Activated CD8-positive, alpha-beta memory T cell treated with anti-CD3 and anti-CD28 coated beads, Interleukin-2, amount 50 U/mL, for 1 hour (primary cell): ENCODE data around the gene ACAD9.
"Not testable (repeated sequence)": the region's sequence is repeated elsewhere in the genome, so short reads cannot be mapped to it uniquely, and the experiment has no call there.

Experiments used
- DNase-seq: peaks from one replicate; pipeline ENCODE4 v3.0.0-alpha.2; 2020; ENCODE audit errors: extremely low read depth

Gene ACAD9

DNA sequence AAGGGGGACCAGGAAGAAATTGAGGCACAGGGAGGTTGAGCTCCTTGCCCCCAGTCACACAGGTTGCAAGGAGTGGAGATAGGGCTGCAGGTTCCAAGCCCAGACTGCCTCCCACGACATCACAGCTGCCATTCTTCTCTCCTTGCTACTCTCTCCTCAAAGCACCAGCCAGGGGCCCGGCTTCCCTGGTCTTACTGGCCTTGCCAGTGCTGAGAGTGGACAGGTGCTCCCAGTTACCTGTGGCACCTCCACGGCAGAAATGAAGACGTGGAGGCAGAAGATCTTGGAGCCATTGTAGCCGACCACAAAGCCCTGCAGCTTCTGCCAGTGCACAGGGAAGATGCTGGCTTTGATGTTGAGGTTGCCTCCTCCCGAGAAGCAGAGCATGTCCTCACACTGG lies 17.9 kb upstream of the ACAD9 start:
- no peak for DNase-seq

DNA sequence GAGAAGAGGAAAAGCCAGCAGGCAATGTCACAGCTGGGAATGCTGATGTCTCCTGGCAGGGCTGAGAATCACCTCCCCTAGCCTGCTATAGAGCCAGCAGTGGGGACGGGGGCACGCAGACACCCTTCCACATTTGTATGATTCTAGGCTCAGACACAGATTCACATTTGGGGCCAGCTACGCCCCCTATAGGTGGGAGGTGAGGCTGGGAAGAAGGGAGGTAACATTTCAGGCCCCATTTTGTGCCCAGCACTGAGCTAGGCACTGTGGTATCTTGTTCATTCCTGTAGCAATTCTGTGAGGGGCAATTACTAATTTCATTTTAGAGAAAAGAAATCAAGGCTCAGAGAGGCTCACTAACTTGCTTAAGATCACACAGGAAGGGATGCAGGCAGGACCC lies 15.9 kb upstream of the ACAD9 start:
- DNase-seq = no peak

DNA sequence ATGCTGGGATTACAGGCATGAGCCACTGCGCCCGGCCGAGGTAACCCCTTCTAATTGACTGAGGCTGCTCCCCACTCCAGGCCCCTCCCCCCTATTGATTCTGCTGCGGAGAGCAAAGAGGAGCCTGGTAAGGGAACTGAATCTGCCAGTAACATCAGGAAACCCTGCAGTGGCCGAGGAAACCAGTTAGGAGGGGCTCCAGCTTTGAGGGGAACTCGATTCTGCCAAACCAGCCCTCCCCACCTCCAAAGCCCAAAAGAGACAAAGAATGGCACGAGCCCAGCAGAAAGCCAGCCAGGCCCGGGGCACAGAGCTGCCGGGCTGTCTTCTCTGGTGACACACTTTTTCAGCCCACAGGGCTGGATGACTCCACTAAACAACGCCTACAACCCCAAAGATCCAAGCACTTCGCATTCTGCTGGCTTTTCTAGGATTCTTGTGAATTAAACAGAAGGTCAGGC lies 15.0 kb upstream of the ACAD9 start:
- DNase-seq = no peak

DNA sequence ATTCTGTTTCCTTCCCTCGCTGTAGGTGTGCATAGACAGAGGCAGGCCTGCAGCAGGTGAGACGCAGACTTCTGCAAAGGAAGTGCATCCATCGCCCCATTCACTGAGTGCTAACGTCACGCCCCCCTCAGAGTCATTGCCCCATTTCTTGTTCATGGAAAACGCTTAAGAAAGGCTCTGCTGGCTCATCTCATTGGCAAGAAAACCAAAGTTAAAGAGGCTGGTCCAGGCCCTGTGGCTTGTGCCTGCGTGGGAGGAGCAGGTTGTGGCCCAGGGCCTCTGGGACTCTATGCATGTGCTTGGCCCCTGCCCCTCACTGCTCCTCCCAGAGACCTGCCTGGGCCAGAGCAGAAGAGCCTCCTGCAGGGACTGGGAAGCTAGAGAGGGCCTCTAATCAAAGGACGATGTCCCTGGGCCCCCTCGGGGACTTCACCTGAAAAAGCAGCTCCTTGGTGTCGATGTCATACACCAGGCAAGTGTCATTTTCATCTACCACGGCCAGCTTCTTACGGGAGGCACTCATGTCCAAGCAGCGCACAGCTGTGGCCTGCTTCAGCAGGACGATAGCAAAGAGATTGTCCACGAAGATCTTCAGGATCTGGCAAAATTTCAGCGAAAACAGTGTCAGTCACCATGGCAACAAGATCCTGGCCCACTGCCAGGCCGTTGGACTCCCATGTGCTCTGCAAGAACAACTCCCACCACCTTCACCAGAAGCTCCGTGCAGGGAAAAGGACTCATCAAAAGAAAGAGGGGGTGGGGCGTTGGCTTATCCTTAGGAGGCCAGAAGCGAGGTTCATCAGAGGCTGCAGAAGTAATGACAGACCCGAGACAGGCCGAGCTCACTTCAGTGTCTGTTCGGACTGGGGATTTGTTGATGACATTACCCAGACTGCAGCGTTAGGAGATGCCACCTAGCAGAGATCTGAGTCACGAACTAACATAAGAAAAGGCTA lies 14.3 kb upstream of the ACAD9 start:
- not testable (repeated sequence) for DNase-seq

DNA sequence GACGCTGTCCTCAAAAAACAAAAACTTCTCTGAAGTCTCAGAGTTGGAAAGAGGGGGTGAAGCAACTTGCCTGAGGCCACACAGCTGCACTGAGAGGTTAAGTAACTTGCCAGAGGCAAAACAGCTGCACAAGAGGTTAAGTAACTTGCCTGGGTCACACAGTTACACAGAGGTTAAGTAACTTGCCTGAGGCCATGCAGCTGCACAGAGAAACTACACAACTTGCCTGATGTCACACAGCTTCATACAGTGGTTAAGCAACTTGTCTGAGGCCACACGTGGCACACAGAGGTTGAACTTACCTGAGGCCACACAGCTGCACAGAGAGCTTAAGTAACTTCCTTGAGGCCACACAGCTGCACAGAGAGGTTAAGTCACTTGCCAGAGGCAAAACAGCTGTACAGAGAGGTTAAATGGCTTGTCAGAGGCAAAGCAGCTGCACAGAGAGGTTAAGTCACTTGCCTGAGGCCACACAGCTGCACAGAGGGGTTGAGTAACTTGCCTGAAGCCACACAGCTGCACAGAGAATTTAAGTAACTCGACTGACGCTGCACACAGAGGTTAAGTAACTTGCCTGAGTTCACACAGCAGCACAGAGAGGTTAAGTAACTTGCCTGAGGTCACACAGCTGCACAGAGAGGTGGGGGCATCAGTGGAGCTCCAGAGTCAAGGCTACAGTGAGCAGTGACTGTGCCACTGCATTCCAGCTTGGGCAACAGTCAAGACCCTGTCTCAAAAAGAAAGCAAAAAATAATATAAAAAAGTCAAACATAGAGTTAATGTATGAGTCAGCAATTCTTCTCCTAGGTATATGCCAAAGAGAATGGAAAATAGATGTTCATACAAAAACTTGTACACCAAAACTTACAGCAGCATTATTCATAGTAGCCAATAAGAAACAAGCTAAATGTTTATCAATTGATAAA lies 12.0 kb upstream of the ACAD9 start:
- no peak for DNase-seq

DNA sequence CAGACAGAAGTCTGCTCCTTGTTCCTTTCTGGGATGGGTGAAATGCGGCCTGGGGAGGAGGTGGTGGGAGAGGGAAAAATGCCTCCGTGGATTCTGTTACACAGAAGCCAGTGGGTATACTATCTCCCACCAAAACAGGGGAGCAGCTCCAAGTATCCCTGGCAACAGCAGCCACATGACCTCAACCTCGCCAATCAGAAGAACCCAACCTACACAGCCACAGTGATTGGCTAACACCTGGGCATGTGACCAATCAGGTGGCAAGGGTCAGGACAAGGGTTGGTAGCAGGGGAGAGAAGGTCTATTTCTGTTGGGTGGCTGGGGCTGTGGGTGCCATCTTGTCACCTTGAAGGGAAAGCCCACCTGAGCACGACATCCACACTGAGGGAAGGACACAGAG lies 9.1 kb upstream of the ACAD9 start:
- no peak for DNase-seq

DNA sequence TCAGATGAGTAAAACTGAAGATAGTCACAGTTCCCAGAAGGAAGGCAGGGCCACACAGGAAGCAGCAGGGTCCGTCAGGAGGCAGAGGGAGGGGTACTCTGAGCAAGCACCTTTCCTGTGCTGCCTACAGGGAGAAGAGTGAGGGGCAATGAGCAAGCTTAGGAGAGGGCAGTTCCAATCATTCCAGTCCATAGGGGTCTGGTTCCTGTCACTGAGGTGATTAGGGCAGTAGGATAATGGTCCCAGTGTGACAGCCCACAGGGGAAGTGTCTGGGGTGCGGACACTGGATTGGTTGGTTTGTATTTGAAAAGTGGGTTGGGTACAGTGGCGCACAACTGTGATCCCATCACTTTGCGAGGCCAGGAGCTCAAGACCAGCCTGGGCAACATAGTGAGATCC lies 7.1 kb upstream of the ACAD9 start:
- no peak for DNase-seq

DNA sequence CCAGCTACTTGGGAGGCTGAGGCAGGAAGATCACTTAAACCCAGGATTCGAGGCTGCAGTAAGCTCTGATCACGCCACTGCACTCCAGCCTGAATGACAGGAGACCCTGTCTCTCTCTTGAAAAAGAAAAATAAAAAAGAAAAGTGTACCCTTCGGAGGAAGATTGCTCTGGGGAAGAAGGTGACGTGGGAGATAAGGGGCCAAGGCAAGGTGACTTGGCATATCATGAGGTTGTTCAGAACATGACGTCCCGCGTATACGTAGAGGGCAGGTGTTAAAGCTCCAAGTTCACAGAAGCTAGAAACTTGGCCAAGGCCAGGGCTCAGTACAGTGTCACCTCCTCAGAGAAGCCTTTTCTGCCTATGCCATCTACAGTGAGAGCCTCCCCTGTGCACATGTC lies 6.7 kb upstream of the ACAD9 start:
- no peak for DNase-seq

DNA sequence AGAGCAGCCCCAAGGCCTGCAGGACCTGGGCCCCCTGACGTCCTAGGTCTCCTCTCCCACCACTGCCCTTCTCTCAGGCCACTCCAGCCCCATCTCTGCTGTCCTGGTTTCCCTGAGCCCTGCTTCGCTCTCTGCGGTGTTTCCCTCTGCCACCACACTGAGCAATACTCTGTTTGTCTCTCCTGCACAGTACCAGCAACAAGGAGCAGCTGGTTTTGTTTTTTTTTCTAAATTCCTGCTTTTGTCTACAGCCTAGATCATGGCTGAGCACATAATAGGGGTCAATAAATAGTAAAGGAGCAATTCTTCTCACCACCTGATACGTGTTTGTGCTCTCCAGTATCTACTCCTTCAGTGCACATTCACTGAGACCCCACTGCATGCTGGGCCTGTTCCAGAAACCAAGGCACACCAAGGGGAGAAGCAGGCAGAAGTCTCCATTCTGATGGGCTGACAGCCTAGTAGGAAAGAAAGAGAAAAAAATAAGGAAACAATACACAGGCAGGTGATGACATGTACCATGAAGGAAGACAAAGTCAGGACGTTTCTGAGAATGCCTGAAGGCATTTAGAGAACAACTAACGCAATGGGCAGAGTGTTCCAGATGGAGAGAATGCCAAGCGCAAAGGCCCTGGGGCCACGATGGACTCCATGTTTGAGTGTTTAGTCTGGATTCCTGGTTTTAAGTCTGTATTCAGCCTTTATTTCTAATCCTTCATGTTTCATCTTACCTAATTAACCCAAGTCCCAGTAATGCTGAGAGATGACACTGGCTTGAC lies 6.0 kb upstream of the ACAD9 start:
- no peak for DNase-seq

DNA sequence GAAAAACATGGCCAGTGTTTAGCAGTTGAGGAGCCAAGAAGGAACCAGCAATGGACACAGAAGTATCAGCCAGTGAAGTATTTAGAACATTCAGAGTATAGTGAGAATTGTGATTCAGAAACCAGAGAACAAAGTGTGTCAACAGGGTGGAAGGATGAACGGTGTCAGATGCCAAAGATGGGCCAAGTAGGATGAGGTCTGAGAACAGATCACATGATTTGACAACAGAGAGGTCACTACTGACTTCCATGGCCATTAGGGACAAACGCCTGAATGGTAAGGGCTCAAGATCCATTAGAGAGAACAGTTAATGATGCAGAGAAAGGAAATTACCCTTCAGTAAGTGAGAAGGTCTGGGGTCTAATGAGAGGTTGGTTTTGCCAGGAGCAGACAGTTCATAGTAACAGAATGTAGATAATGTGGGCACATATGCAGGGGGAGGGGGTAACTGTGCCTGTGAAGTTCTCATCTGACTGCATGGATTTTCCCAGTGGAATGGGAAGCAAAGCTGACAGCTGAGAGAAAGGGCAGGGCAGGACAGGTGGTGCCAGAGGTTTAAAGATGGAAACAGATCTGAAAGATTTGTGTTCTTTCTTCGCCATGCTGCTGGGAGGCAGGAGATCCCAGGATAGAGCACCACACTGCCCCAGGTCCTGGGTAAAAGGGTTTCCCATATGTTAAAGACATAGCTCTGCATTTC lies 4.8 kb upstream of the ACAD9 start:
- DNase-seq = no peak

DNA sequence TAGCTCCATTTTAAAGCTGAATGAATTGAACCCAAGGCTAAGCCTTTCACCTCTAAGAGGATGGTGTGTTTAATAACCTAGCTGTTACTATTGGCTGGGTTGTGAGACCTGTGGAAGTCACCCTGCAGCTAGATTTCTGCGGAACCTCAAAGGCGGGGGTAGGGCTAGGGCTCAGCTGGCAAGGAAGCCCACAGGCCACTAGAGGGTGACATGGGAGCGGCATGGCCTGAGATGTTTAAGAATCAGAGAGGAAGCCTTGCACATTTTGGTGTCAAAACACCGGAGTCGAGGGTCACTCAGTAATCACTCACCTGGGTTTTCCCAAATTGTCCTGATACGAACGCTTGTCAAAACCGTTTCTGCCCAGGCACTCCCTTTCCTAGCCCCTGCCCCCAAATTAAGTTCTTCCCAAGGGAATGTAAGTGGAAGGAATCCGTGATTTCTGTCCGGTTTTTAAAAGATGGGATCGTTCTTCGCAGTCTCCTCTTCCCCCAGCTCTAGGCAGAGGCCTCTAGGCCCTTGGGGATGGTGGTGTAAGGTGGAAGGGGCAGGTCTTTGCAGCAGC lies 3.8 kb upstream of the ACAD9 start:
- DNase-seq = peak; percentile 31

DNA sequence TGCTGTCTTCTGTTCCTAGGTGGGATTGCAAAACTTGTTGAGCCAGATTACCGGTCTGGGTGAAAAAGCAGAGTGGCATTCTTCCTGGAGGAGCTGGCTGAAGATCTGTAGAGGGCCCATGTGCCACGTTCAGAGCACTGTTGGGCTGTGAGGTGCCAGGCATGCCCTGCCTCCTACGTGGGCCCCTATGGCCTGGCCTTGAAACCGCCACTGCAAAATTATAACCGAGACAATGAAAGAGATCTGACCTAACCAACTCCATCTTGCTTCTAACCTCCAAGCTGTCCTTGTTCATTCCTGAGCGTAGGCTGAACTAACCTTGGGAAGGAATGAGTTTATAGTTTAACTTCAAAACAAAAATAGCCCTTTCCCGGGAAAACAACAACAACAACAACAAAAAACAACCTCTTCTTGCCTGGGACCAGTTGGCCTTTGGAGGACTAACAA lies 1.4 kb upstream of the ACAD9 start:
- DNase-seq = no peak

DNA sequence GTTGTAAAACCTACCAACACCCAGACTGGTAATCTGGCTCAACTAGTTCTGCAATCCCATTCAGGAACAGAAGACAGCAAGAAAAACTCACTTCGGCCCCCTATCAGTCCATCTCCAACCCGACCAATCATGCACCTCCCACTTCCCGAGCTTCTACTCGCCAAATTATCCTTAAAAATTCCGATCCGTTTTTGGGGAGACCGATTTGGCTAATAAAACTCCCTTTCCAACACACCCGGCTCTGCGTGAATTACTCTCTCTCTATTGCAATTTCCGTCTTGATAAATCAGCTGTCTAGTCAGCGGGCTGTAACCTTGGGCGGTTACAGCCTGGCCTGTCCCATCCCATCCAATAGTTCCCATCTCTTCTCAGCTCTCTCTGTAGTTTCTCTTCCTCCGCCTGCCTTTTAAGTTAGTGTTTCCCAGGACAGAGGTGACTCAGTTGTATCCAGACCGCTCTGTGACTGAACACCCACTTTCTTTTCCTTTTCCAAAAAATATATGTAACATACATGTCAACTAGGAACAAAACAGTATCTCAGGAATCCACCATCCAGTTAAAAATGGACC lies 780 bp upstream of the ACAD9 start:
- peak; percentile 8 for DNase-seq

DNA sequence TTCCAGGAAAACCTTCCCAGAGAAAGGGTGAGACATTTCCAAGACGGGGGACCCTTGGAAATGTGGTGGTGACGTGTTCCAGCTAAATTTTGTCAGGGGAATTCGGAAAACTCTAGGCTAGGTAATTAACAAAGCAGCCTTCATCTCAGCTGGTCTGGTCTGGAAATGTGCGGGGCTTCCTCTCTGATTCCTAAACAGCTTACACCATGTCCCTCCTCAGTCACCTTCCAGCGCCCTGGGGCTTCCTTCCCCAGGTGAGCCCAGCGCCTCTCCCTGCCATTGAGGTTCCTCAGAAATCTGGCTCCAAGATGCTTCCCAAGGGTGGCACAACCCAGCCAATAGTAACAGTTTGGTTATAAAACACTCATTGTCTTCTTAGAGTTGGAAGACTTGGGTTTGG lies 571 bp downstream of the ACAD9 start:
- no peak for DNase-seq

DNA sequence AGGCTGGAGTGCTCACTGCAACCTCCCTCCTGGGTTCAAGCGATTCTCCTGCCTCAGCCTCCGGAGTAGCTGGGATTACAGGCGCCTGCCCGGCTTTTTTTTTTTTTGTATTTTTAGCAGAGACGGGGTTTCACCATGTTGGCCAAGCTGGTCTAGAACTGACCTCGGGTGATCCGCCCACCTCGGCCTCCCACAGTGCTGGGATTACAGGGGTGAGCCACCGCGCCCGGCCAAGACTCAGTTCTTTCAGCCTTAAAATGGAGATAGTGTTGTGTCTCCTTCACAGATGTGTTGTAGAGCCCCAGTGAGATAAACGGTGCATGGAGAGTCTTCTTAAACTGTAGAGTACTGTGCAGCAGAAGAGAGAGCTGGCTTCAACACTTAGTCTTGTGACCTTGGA lies 1.0 kb downstream of the ACAD9 start:
- DNase-seq = not testable (repeated sequence)

DNA sequence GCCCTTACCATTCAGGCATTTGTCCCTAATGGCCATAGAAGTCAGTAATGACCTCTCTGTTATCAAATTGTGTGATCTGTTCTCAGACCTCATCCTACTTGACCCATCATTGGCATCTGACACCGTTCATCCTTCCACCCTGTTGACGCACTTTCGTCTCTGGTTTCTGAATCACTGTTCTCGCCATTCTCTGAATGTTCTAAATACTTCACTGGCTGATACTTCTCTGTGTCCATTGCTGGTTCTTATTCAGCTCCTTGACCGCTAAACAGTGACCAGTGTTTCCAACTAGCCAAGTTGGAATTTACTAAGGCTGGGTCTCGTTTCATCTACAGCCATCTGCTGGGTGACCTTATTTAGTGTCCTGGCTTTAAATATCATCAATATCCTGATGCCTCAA lies 2.2 kb downstream of the ACAD9 start:
- no peak for DNase-seq

DNA sequence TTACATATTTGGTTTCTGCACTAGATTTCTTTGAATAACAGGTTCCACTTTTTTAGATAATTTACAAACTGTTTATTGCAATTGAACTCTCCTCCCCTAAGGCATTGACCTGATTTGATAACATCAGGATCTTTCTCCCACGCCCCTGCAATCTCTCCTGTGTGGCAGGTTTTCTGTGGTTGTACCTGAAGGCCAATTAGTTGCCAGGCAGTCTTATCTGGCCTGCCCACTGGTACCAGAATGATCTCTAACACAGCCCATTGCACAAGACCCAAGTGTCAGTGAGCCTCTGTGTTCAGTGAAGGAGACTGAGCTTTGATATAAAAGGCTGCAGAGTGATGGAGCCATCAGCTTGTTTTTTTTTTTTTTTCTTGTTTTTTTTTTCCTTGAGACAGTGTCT lies 3.3 kb downstream of the ACAD9 start:
- no peak for DNase-seq

DNA sequence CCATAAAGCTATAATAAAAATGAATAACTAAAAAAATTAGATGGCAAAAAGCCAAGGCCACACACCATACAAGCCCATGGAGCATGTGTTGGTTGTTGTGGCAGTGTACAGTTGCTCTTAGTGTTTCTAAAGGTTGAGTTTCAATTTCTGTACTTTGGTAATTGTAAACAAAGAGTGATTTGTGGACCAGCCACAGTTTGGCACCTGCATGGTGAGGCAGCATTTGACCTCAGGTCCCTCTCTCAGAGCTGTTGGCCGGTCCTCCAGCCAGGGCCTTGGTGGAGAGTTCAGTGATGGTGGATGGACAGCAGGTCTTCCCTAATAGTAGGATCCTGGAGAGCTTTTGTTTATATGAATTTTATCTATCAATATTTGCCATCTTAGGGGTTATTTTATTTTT lies 5.6 kb downstream of the ACAD9 start:
- DNase-seq = no peak

DNA sequence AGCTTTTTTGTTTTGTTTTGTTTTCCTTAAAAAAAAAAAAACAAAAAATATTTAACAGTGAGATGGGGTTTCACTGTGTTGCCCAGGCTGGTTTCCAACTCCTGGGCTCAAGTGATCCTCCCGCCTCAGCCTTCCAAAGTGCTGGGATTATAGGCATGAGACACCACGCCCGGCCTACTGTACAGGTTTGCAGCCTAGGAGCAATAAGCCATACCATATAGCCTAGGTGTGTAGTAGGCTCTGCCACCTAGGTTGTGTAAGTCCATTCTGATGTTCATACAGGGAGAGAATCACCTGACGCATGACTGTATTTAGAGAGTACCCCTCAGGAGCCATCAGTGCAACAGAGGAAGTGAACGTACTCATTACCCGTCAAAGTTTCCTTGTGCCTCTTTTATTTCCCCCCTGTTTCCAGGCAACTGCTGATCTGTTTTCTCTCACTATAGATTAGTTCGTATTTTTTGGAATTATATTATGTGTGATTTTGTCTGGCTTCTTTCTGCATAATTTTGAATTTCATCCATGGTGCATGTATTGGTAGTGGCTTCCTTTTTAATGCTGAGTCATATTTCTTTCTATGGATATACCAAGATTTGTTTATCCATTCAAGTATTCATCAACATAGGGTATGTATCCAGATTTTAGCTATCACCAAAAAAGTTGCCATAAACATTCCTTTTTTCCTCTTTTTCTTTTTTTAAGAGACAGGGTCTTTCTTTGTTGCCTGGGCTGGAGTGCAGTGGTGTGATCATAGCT lies 9.9 kb downstream of the ACAD9 start:
- DNase-seq = no peak
